GM12873 (cell line): ENCODE measurements around the gene INO80E.

ENCODE experiments used
- CTCF ChIP-seq: IDR thresholded peaks from 2 replicates; pipeline ENCODE4 v1.5.1; 2012; ENCODE audit warnings: low read depth, mild to moderate bottlenecking, moderate library complexity, low read length, control low read depth; ENCODE audit not compliant: insufficient read depth; ENCODE audit errors: missing control alignments

Gene INO80E

DNA sequence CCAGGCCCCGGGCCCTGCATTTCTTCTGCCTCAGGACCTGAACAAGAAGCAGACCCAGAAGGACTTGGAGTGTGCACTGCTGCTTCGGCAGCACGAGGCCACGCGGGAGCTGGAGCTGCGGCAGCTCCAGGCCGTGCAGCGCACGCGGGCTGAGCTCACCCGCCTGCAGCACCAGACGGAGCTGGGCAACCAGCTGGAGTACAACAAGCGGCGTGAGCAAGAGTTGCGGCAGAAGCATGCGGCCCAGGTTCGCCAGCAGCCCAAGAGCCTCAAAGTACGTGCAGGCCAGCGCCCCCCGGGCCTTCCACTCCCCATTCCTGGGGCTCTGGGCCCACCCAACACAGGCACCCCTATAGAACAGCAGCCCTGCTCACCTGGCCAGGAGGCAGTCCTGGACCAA is 9.8 kb upstream of the INO80E start:
- TF ChIP-seq CTCF, result no peak

- TF ChIP-seq CTCF, result no peak
Observed at GRCh38 chr16:29986931-29987330, 9.1 kb upstream of the INO80E start.

DNA sequence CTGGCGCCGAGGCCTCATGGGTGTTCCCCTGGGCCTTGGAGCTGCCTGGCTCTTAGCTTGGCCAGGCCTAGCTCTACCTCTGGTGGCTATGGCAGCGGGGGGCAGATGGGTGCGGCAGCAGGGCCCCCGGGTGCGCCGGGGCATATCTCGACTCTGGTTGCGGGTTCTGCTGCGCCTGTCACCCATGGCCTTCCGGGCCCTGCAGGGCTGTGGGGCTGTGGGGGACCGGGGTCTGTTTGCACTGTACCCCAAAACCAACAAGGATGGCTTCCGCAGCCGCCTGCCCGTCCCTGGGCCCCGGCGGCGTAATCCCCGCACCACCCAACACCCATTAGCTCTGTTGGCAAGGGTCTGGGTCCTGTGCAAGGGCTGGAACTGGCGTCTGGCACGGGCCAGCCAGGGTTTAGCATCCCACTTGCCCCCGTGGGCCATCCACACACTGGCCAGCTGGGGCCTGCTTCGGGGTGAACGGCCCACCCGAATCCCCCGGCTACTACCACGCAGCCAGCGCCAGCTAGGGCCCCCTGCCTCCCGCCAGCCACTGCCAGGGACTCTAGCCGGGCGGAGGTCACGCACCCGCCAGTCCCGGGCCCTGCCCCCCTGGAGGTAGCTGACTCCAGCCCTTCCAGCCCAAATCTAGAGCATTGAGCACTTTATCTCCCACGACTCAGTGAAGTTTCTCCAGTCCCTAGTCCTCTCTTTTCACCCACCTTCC is 8.5 kb upstream of the INO80E start:
- no peak for TF ChIP-seq CTCF

- no peak for TF ChIP-seq CTCF
Observed at GRCh38 chr16:29988346-29989075, 7.5 kb upstream of the INO80E start.

DNA sequence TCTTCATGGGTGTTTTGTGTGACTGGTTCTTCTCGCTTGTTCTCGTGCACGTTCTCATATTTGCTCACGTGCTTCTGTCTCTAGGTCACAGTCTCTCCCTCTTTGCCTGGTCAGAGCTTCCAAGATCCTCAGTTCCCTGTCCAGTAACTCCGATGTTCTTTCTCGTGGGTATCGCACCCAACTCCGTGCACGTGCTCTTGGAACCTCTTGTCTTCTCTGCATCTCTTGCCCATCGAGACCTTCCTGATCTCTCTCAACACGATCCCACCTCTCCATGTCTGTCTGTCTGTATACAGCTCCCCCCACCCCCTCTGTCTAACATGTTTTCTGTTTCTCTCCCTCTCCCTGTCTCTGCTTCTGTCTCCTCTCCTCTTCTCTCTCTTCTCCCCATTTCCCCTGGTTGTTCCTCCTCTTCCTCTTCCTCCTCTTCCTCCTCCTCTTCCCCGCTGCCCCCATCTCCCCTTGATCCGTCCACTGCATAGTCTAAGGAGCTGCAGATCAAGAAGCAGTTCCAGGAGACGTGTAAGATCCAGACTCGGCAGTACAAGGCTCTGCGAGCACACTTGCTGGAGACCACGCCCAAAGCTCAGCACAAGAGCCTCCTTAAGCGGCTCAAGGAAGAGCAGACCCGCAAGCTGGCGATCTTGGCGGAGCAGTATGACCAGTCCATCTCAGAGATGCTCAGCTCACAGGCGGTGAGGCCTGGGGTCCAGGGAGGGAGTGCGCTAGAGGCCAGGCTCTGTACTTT is 6.8 kb upstream of the INO80E start:
- no peak for TF ChIP-seq CTCF

- TF ChIP-seq CTCF, result no peak
Observed at GRCh38 chr16:29990034-29990433, 6.0 kb upstream of the INO80E start.
